Osteoblast (primary cell): ENCODE measurements around the gene EFCAB8. TPM values are rescaled to one million over a fixed set of nuclear protein-coding genes. Genes with fewer than 3 reads are reported as not detected.

Experiments used
- DNase-seq: peaks from one replicate; pipeline ENCODE4 v3.0.0; 2011; ENCODE audit warnings: low spot score, mixed read lengths; ENCODE audit not compliant: insufficient read length; ENCODE audit errors: missing footprints
- H2AFZ ChIP-seq: 2 replicates; pipeline ENCODE4 v1.6.0; 2011; ENCODE audit warnings: mild to moderate bottlenecking, low read length
- H3K27ac ChIP-seq: 2 replicates; pipeline ENCODE4 v1.5.1; 2011; ENCODE audit warnings: mild to moderate bottlenecking, low read depth, low read length, moderate library complexity
- H3K27me3 ChIP-seq: 2 replicates; pipeline ENCODE4 v1.6.0; 2012; ENCODE audit warnings: mild to moderate bottlenecking, control low read depth, inconsistent platforms, low read length, moderate library complexity; ENCODE audit not compliant: insufficient read depth
- H3K36me3 ChIP-seq: 2 replicates; pipeline ENCODE4 v1.5.1; 2011; ENCODE audit warnings: mild to moderate bottlenecking, low read length, control low read depth, moderate library complexity; ENCODE audit not compliant: insufficient read depth
- H3K4me1 ChIP-seq: 2 replicates; pipeline ENCODE4 v1.5.1; 2011; ENCODE audit warnings: mild to moderate bottlenecking, low read length, control low read depth, moderate library complexity; ENCODE audit not compliant: insufficient read depth
- H3K4me2 ChIP-seq: 2 replicates; pipeline ENCODE4 v1.6.0; 2011; ENCODE audit warnings: mild to moderate bottlenecking, low read length; ENCODE audit not compliant: insufficient read depth
- H3K4me3 ChIP-seq: fragments of 200-600 bp; sonication (generic); 3 replicates; pipeline ENCODE4 v1.5.1; 2012; ENCODE audit warnings: mild to moderate bottlenecking, low read length, inconsistent platforms; ENCODE audit not compliant: insufficient read depth
- H3K79me2 ChIP-seq: 2 replicates; pipeline ENCODE4 v1.6.0; 2012; ENCODE audit warnings: mild to moderate bottlenecking, low read length, control low read depth, inconsistent platforms; ENCODE audit not compliant: insufficient read depth
- H3K9me3 ChIP-seq: 2 replicates; pipeline ENCODE4 v1.5.1; 2011; ENCODE audit warnings: low read depth, low read length, control low read depth
- H4K20me1 ChIP-seq: 2 replicates; pipeline ENCODE4 v1.6.0; 2012; ENCODE audit warnings: mild to moderate bottlenecking, low read length, control low read depth; ENCODE audit not compliant: insufficient read depth
- total RNA-seq: library from RNA; depleted of rRNA; stranded (reverse); fragments of >200 nt; gene quantifications from 2 replicates; pipeline ENCODE4 v1.2.3, GENCODE V29; 2012
- TF ChIP-seq, protein P1 (sequence below): IDR thresholded peaks from 2 replicates; pipeline ENCODE4 v1.5.1; 2011; ENCODE audit warnings: mild to moderate bottlenecking, low read depth, low read length, moderate library complexity; ENCODE audit errors: extremely low read depth

Gene EFCAB8
- total RNA-seq, 1 donor, result 1.4 TPM

DNA sequence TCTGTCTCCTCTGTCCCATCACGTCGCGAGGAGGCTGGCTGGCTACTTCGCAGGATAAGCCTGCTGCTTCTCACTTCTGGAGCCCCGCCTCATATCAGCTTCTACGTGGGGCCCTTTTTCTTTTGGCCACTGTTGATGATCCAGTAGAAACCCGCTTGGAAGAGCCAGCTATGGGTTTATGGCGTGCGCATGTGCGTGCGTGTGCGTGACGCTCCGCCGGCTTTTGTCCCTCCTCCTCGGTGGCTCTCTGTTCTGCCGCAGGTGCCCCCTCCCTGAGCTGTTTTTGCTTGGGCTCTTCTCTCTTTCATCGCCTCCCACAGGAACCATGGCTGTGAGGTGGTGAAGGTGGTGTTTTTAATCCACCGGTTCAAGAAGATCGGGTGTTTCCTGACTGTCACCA lies 26.5 kb downstream of the EFCAB8 start:
- Histone ChIP-seq H3K9me3 (no peaks in the 10 kb centered on the region), H3K4me3 (no peak overlapping the region), H3K36me3 (no peaks in the 10 kb centered on the region), H3K79me2 (no peaks in the 10 kb centered on the region), H2AFZ (no peak overlapping the region), H3K4me2 (no peak overlapping the region), H3K27ac (no peak overlapping the region), H3K27me3 (no peaks in the 10 kb centered on the region), H4K20me1 (no peaks in the 10 kb centered on the region), H3K4me1 (no peaks in the 10 kb centered on the region)
- peak; percentile 30 for DNase-seq
- TF ChIP-seq, protein P1, sequence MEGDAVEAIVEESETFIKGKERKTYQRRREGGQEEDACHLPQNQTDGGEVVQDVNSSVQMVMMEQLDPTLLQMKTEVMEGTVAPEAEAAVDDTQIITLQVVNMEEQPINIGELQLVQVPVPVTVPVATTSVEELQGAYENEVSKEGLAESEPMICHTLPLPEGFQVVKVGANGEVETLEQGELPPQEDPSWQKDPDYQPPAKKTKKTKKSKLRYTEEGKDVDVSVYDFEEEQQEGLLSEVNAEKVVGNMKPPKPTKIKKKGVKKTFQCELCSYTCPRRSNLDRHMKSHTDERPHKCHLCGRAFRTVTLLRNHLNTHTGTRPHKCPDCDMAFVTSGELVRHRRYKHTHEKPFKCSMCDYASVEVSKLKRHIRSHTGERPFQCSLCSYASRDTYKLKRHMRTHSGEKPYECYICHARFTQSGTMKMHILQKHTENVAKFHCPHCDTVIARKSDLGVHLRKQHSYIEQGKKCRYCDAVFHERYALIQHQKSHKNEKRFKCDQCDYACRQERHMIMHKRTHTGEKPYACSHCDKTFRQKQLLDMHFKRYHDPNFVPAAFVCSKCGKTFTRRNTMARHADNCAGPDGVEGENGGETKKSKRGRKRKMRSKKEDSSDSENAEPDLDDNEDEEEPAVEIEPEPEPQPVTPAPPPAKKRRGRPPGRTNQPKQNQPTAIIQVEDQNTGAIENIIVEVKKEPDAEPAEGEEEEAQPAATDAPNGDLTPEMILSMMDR, result no peak

DNA sequence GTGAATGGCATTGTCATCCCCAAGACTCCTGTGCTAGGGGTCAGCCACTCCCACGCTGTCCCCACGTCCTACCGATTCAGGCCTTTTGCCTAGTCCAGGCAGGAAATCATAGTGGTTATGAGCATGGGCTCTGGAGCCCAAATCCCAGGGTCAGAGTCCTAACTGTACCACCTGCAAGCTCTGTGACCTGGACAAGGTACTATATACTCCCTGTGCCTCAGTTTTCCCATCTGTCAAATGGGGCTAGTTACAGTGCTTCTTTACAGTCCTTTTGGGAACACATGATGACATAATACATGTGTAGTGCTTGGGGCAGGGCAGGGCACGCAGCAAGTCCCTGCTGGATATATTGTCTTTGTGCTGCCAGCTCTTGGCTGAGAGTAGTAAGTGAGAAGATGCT lies 27.2 kb downstream of the EFCAB8 start:
- H2AFZ ChIP-seq, result no peak overlapping the region
- DNase-seq, result peak; percentile 38
- no peaks in the 10 kb centered on the region for H4K20me1 ChIP-seq
- H3K4me1 ChIP-seq, result no peaks in the 10 kb centered on the region
- no peak overlapping the region for H3K4me2 ChIP-seq
- H3K27ac ChIP-seq, result no peak overlapping the region
- H3K9me3 ChIP-seq, result no peaks in the 10 kb centered on the region
- H3K4me3 ChIP-seq, result no peak overlapping the region
- TF ChIP-seq, protein P1, result no peak
- H3K36me3 ChIP-seq, result no peaks in the 10 kb centered on the region
- no peaks in the 10 kb centered on the region for H3K79me2 ChIP-seq
- no peaks in the 10 kb centered on the region for H3K27me3 ChIP-seq

DNA sequence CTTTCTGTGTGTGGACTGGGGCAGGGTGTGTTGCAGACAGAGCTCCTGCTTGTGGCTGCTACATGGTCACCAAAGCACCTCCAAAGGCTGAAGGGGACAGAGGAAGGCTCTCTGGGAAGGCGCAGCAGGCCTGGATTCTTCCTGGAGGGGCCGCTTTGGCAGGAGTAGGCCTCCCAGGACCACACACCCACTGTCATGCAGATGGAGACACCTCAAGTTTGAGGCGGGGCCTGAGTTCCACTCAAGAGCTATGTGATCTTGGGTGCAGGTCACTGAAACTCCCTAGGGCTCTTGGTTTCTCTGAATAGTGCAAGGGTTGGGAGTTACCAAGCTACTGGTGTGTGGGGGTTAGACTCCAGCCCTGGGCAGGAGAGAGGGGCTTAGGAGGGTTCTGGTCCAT lies 27.9 kb downstream of the EFCAB8 start:
- H3K4me3 ChIP-seq, result no peak overlapping the region
- TF ChIP-seq, protein P1, result no peak
- H4K20me1 ChIP-seq, result no peaks in the 10 kb centered on the region
- no peak overlapping the region for H2AFZ ChIP-seq
- H3K79me2 ChIP-seq, result no peaks in the 10 kb centered on the region
- H3K36me3 ChIP-seq, result no peaks in the 10 kb centered on the region
- H3K9me3 ChIP-seq, result no peaks in the 10 kb centered on the region
- H3K27ac ChIP-seq, result no peak overlapping the region
- peak; percentile 41 for DNase-seq
- H3K4me1 ChIP-seq, result no peaks in the 10 kb centered on the region
- no peaks in the 10 kb centered on the region for H3K27me3 ChIP-seq
- no peak overlapping the region for H3K4me2 ChIP-seq

DNA sequence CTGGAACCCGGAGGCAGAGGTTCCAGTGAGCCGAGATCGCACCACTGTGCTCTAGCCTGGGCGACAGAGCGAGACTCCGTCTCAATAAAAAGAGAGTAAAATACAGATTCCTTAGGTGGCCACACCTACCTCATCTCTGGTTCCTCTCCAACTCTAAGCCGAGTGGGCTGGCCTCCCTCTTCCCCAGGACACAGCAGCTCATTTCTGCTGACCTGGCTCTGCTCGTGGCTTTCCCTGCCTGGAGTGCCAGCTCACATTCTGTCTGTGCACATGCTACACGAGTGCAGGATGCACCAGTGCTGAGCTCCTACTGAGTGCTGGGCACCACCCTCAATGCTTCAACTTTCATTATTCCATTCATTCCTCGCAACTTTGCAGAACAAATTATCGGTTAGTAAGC lies 28.8 kb downstream of the EFCAB8 start:
- Histone ChIP-seq H3K27ac (no peak overlapping the region), H3K4me3 (no peak overlapping the region), H3K27me3 (no peaks in the 10 kb centered on the region), H3K79me2 (no peaks in the 10 kb centered on the region), H3K36me3 (no peaks in the 10 kb centered on the region), H4K20me1 (no peaks in the 10 kb centered on the region), H3K4me1 (no peaks in the 10 kb centered on the region), H3K4me2 (no peak overlapping the region), H2AFZ (no peak overlapping the region), H3K9me3 (no peaks in the 10 kb centered on the region)
- DNase-seq, result no peak
- TF ChIP-seq, protein P1, result no peak
